GM12865 (cell line): ENCODE measurements around the gene SACS.

Experiments used
- DNase-seq: peaks from one replicate; pipeline ENCODE4 v3.0.0; 2010; ENCODE audit warnings: low read depth
- H3K4me3 ChIP-seq: 2 replicates; pipeline ENCODE4 v1.5.1; 2011; ENCODE audit warnings: mild to moderate bottlenecking, low read depth, low read length, control low read depth
- TF ChIP-seq, protein P1 (sequence below): IDR thresholded peaks from 2 replicates; pipeline ENCODE4 v1.5.1; 2011; ENCODE audit warnings: low read length, control low read depth, low read depth, inconsistent platforms; ENCODE audit not compliant: insufficient read depth; ENCODE audit errors: missing control alignments

The SACS gene

DNA sequence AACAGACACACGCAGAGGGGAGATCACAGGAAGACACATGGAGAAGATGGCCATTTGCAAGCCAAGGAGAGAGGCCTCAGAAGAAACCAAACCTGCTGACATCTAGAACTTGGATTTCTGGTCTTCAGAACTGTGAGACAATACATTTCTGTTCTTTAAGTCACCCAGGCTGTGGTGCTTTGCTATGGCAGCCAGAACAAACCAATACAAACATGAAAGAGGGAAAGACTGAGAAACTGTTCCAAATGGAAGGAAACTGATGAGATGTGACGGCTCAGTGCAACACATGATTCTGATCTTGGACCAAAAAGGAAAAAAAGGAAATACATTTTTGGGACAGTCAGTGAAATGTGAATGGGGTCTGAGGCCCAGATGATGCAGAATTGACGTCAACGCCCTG is 30.2 kb upstream of the SACS start:
- no peak for DNase-seq
- TF ChIP-seq, protein P1, sequence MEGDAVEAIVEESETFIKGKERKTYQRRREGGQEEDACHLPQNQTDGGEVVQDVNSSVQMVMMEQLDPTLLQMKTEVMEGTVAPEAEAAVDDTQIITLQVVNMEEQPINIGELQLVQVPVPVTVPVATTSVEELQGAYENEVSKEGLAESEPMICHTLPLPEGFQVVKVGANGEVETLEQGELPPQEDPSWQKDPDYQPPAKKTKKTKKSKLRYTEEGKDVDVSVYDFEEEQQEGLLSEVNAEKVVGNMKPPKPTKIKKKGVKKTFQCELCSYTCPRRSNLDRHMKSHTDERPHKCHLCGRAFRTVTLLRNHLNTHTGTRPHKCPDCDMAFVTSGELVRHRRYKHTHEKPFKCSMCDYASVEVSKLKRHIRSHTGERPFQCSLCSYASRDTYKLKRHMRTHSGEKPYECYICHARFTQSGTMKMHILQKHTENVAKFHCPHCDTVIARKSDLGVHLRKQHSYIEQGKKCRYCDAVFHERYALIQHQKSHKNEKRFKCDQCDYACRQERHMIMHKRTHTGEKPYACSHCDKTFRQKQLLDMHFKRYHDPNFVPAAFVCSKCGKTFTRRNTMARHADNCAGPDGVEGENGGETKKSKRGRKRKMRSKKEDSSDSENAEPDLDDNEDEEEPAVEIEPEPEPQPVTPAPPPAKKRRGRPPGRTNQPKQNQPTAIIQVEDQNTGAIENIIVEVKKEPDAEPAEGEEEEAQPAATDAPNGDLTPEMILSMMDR = no peak
- no peak overlapping the region for H3K4me3 ChIP-seq

DNA sequence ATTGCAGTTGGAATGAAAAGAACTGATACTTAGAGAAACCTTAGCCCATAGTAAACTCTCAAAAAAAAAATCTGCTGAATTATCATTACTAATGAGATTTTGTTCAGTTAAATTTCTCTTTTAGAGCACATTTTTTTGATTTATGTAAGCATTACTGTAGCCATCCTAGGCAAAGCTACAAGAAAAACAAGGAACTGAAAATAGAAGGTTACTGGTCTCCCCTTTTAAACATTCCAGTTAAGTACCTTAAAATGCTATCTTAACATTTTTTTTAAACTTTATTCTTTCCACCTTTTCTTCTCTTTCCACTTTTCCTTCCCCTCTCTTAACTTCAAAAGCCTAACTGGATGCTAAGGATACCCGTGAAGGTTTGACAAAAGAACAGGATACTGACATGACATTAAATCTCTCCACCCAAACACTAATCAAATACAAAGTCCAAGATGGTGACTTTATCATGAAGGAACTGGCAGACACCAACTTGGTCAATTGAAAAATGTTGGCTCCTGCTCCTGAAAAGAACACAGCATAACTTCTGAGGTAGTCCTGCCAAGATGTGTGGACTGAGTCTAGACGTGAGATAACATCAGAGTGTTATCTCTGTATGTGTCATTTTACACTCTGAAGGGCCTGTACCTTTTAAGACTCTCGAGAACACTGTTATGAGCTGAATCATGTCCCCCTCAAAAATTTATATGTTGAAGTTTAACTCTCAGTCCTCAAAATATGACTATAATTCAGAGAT is 29.5 kb upstream of the SACS start:
- TF ChIP-seq, protein P1 = no peak
- DNase-seq = no peak
- no peak overlapping the region for H3K4me3 ChIP-seq

DNA sequence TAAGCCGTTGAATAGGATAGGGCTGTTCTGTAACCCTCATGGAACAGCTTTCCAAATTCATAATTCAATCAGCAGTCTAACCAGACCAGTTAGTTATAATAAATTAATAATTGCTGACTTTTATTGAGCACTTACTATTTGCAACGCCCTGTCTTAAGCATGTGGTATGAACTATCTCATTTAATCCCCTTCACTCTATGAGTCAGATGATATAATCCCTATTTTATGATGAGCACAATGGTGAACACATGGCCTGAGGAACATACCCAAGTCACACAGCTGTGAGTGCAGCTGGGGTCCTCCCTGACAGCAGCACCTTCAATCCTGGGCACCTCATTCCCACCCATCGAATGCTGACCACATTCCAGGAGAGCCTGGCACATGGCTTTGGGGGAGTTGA is 28.0 kb upstream of the SACS start:
- DNase-seq = no peak
- TF ChIP-seq, protein P1 = no peak
- H3K4me3 ChIP-seq = no peak overlapping the region

DNA sequence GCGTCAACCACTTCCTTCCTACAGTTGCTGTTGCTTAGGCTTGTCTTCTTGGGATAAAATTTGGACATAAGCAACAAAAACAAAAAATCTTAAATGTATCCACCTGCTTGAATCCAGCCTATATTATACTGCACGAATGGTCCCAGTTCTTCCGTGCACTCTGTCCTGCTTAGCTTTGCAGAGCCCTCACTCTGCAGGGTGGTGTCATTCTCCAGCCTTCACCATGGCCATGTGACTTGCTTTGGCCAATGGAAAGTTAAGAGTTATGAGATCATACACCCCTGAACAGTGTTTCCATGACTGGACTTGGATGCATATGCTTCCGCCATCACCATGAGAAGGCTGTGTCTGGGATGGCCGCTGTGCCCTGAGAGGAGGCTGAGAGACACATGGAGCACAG is 27.4 kb upstream of the SACS start:
- TF ChIP-seq, protein P1 = no peak
- no peak for DNase-seq
- H3K4me3 ChIP-seq = no peak overlapping the region

DNA sequence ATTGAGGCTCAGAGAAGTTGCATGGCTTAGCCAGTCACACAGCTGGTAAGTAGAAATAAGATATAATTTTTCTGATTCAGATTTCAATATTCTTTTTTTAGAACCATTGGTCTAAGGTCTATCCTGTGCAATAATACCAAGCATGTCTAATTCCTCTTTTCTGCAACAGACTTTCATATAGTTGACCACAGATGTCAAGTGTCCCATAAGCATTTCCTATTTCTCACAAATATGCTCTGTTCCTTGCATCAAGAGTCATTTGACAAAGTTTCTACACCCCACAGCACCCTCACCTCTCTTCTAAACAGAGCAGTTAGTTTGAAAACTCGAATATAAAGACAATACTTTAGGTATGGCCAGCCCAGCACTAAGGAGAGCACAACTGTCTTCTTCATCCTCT is 26.8 kb upstream of the SACS start:
- DNase-seq = peak; percentile 75
- H3K4me3 ChIP-seq = no peak overlapping the region
- TF ChIP-seq, protein P1 = no peak

DNA sequence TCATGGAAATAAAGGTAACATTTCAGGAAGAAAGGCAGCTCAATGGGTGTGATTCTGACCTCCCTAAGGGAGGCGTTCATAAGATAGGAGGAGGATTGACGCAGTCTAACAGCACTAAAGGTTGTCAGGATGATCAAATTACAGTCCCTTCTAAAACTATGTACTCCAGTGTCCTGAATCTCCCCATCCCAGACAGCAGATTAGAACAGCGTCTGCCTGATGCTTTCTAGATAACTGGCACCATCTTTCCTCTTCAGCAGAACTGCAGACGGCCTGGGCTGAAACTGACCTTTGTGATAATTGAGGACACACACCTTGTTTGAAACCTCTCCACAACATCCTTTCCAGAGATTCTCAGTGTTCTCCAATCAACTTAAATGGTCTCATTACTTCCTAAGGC is 25.5 kb upstream of the SACS start:
- DNase-seq = no peak
- H3K4me3 ChIP-seq = no peak overlapping the region
- TF ChIP-seq, protein P1 = no peak
